Muscle of back (tissue), 13 donors: ENCODE data around the gene AK3. TPM values are rescaled to one million over a fixed set of nuclear protein-coding genes. Genes with fewer than 3 reads are reported as not detected.
A peak's percentile ranks its signal among the peaks of the same experiment; 100 is the strongest.
"Not testable (repeated sequence)": the region's sequence is repeated elsewhere in the genome, so short reads cannot be mapped to it uniquely, and the experiment has no call there.

ENCODE experiments used
- DNase-seq, 3 donors: peaks; one replicate each; pipeline versions ENCODE4 v3.0.0 to v3.0.0-alpha.2; 2013
- long read RNA-seq, 9 donors: transcript quantifications; one replicate each; lab custom pipeline, GENCODE V29; 2026
- polyA plus RNA-seq, 10 donors: library from polyadenylated mRNA; unstranded; fragments of 120-200 nt; gene quantifications; one replicate each; pipeline ENCODE4 v1.2.1, GENCODE V29; 2013; ENCODE audit not compliant: insufficient read length in 10 of 10

The AK3 gene
- polyA plus RNA-seq = 10 to 100 TPM; 40.7 to 55.5 (median 44.6) TPM
- long read RNA-seq, donor 1, transcript AK3-202 (5 exons, 2,736 nt) = major isoform, 12 of 12 reads
- long read RNA-seq, donor 1, partial matches to known transcripts = 0 of 12 reads
- long read RNA-seq, donor 1, other reads (novel, unspliced or antisense) = 0 of 12 reads
- long read RNA-seq, donor 2, transcript AK3-202 (5 exons, 2,736 nt) = major isoform, 6 of 12 reads
- long read RNA-seq, donor 2, partial matches to known transcripts = 6 of 12 reads
- long read RNA-seq, donor 2, other reads (novel, unspliced or antisense) = 0 of 12 reads
- long read RNA-seq, donor 3 = 0 reads
- long read RNA-seq, donor 4, transcript AK3-202 (5 exons, 2,736 nt) = major isoform, 11 of 11 reads
- long read RNA-seq, donor 4, partial matches to known transcripts = 0 of 11 reads
- long read RNA-seq, donor 4, other reads (novel, unspliced or antisense) = 0 of 11 reads
- long read RNA-seq, donor 5, transcript AK3-202 (5 exons, 2,736 nt) = major isoform, 28 of 29 reads
- long read RNA-seq, donor 5, partial matches to known transcripts = 0 of 29 reads
- long read RNA-seq, donor 5, other reads (novel, unspliced or antisense) = 0 of 29 reads
- long read RNA-seq, donor 6, transcript AK3-202 (5 exons, 2,736 nt) = major isoform, 21 of 22 reads
- long read RNA-seq, donor 6, partial matches to known transcripts = 0 of 22 reads
- long read RNA-seq, donor 6, other reads (novel, unspliced or antisense) = 0 of 22 reads
- long read RNA-seq, donor 7, transcript AK3-202 (5 exons, 2,736 nt) = major isoform, 15 of 17 reads
- long read RNA-seq, donor 7, partial matches to known transcripts = 0 of 17 reads
- long read RNA-seq, donor 7, other reads (novel, unspliced or antisense) = 0 of 17 reads
- long read RNA-seq, donor 8, transcript AK3-202 (5 exons, 2,736 nt) = major isoform, 12 of 13 reads
- long read RNA-seq, donor 8, partial matches to known transcripts = 0 of 13 reads
- long read RNA-seq, donor 8, other reads (novel, unspliced or antisense) = 0 of 13 reads
- long read RNA-seq, donor 9, partial matches to known transcripts = 0 of 2 reads
- long read RNA-seq, donor 9, other reads (novel, unspliced or antisense) = 0 of 2 reads

DNA sequence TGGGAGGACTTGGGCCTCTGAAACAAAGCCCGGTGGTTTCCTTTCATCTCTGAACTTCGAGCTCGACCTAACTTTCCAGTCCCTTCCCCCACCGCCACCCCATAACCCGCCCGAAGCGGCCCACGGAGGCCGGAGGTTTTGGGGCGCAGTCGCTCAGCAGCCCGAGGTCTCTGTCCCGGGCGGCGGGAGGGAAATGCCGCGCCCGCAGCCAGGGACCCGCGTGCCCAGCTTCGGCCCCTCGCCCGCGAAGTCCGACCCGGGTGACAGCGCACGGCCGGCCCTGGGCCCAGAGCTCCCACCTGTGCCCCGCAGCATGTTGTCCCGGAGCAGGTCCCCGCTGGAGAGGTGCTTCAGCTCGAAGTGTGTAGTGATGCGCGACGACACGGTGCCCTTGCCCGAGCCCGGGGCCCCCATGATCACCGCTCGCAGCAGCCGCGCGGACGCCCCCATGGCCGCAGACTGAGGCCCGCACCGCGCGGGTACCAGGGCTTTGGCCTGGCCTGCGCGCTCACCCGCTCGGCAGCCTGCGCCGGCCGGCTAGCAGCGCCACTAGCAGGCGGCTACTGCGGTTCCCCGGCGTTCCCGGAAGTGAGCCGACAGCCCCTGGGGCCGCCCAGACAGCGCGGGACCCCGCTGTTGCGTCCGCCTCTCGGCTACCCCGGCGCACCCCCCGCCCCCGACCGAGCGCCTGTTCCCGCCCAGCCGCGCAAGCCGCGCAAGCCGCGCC is at the start of gene AK3:
Gene AK3 (minus strand): TSS at position 565 of the 727 bp plus-strand sequence. CDS start 115 bp downstream, at position 450.
- DNase-seq = peak; percentile 83 to 96 (median 90)

- DNase-seq = no peak
These were observed 47.7 kb upstream of the AK3 start for GRCh38 chr9:4788703-4789102.

GRCh38 chr9:4787876-4788275 is 46.9 kb upstream of the AK3 start:
- DNase-seq = no peak

DNA sequence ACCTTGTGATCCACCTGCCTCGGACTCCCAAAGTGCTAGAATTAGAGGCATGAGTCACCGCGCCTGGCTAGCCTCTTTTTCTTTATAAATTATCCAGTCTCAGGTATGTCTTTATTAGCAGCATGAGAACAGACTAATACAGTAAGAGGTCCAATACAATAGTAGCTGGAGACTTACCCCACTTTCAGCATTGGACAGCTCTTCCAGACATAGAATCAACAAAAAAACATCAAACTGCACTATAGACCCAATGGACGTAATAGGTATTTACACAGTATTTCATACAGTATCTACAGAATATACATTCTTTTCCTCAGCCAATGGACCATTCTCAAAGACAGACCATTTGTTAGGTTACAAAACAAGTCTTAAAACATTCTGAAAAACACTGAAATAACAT is 45.6 kb upstream of the AK3 start:
- no peak for DNase-seq

- DNase-seq = no peak
These were observed 43.4 kb upstream of the AK3 start for GRCh38 chr9:4784403-4784802.

- DNase-seq = not testable (repeated sequence)
These were observed 42.2 kb upstream of the AK3 start for GRCh38 chr9:4783191-4783590.

GRCh38 chr9:4781408-4781807 is 40.4 kb upstream of the AK3 start:
- no peak for DNase-seq

DNA sequence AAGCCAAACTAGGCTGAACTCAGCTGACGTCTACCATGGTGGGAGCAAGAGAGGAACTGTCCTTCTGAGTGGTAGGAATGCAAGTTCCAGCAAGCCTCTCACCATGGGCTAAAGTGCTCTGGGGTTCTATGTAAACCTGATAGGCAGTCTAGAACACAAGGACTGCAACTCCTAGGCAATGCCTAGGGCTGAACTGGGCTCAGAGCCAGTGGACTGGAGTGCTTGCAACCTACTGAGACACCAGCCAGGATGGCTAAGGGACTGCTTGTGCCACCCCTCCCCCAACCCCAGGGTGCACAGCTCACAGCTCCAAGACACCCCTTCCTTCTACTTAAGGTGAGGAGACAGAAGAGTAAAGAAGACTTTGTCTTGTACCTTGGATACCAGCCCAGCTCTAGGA is 39.6 kb upstream of the AK3 start:
- DNase-seq = no peak

GRCh38 chr9:4774958-4775357 is 34.0 kb upstream of the AK3 start:
- DNase-seq = not testable (repeated sequence)

DNA sequence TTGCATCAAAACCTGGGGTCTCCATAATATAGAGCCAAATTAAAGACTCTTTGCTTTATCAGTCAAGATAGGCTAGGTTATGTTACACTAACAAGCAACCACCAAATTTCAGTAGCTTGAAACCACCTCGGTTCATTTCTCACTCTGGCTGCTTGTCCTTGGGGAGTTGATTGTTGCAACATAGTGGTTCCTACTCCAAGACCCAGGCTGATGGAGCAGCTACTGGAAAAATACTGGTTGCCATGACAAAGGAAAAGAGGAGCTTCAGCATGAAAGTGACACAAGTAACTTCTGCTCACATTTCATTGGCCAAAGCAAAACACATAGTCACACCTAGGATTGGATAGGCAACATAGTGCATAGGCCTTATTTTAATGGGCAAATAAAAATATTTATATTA is 33.2 kb upstream of the AK3 start:
- no peak for DNase-seq

DNA sequence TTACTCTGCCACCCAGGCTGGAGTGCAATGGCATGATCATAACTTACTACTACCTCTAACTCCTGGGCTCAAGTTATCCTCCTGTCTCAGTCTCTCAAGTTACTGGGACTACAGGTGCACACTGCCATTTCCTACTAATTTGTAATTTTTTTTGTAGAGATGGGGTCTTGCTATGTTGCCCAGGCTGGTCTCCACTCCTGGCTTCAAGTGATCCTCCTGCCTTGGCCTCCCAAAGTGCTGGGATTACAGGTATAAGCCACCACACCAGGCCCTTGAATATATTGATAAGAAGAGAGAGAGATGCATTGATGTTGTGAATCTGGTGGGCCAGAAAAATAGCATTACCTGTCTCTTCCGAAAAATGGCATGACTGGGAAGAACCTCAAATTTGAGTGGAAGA is 30.8 kb upstream of the AK3 start:
- no peak for DNase-seq

GRCh38 chr9:4769321-4770080 is 28.5 kb upstream of the AK3 start:
- DNase-seq = no peak

- no peak for DNase-seq
These were observed 27.7 kb upstream of the AK3 start for GRCh38 chr9:4768681-4769080.

- no peak for DNase-seq
These were observed 23.0 kb upstream of the AK3 start for GRCh38 chr9:4764033-4764432.

DNA sequence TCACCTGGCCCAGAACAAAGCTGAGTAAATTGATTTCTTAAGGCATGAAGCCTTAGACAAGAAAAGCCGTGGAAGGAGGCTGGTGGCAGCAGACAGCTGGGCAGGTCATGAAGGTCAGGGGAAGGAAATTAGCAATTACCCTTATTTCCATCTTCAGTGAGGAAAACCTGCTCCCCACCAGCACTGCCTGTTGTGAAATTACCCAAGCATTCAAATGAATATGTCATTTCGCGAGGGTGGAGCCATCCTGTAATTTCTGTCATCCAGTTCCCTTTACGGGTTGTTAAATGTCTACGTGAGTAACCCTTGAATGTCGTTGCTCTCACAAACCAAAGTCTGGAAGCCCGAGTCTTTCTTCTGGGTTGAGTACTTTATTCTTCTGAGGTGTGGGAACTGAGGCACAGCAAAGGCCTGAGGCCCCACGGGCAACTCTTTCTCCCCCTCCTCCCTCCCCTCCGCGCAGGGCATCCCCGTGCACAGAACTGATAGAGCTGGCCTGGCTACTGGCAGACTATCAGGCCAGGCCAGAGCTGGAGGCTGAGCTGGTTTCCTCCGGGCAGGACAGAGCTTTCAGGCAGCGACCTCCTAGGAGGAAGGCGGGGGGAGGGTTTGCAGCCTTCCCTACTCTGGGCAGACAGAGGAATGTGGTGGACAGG is 22.0 kb upstream of the AK3 start:
- DNase-seq = peak in 2 of 3 donors; percentile 9 to 38

DNA sequence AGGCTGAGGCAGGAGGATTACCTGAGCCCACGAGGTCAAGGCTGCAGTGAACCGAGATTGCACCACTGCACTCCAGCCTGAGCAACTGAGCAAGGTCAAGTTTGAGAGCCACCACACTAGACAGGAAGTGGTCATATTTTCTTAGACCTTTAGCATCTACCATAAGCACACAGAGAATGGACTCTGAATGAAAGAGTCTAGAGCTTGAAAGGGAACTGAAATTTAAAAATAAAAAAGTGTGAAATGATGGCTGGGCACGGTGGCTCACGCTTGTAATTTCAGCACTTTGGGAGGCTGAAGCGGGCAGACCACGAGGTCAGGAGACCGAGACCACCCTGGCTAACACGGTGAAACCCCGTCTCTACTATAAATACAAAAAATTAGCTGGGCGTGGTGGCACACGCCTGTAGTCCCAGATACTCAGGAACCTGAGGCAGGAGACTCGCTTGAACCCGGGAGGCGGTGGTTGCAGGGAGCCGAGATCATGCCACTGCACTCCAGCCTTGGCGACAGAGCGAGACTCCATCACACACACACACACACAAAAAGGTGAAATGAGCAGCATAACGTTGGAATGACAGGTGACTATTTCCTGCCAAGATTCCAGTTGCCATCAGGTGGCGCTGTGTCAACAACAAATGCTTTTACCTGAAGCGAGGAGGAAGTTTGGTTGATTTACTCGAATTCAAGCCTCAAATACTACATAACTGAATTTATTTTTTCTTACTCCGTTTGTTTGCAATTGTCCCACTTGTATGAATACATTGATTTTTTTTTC is 21.3 kb upstream of the AK3 start:
- peak; percentile 64 to 78 (median 70) for DNase-seq

DNA sequence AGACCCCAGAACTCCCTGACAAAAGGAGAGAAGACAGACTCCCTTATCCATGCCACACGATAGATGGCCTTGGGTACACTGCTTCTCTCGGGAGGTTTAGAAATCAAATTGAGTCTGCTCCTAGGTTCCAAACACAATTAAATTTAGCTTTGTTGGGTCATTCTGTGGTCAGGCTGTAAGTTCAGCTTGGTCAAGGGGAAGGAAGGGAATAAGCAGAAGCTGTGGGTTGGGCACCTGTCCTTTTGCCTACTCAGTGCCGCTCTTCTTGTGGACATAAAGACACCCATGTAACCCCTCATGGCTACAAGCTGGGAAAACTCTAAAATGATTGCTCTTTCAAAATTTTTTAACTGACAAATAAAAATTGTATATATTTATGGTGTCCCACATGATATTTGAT is 19.1 kb upstream of the AK3 start:
- DNase-seq = peak in 2 of 3 donors; percentile 13 to 30

- DNase-seq = peak in 1 of 3 donors; percentile 8
These were observed 15.4 kb upstream of the AK3 start for GRCh38 chr9:4756420-4756819.

GRCh38 chr9:4755026-4755609 is 14.1 kb upstream of the AK3 start:
- no peak for DNase-seq
